Stimulated activated naive B cell treated with anti-CD40 and anti-IgM and Interleukin-4, amounts not matched to agents 10 μg/mL and 1 μg/mL and 100 μg/mL, for 72 hours (primary cell): ENCODE data around the gene SMARCA4.

Experiments used
- ATAC-seq, 2 donors: fragments of 150-1000 bp; cut with Tn5 transposase; replicated peaks; 2 replicates each; pipeline ENCODE4 v1.10.0; 2021; ENCODE audit warnings: moderate library complexity in 1 of 2
- DNase-seq: peaks from one replicate; pipeline ENCODE4 v3.0.0; 2021
- H3K27ac Mint-ChIP-seq: one replicate; pipeline ENCODE4 v1.8.0; 2022; ENCODE audit warnings: mild to moderate bottlenecking, mixed read lengths
- H3K27me3 Mint-ChIP-seq, 2 donors: one replicate each; pipeline ENCODE4 v1.8.0; 2022; ENCODE audit warnings: mixed read lengths in 2 of 2
- H3K36me3 Mint-ChIP-seq, 2 donors: one replicate each; pipeline ENCODE4 v1.8.0; 2022; ENCODE audit warnings: mixed read lengths in 2 of 2, mild to moderate bottlenecking in 1 of 2
- H3K4me1 Mint-ChIP-seq, 2 donors: one replicate each; pipeline ENCODE4 v1.8.0; 2022; ENCODE audit warnings: mixed read lengths in 2 of 2, mild to moderate bottlenecking in 1 of 2
- H3K4me3 Mint-ChIP-seq, 2 donors: one replicate each; pipeline ENCODE4 v1.8.0; 2022; ENCODE audit warnings: mild to moderate bottlenecking in 2 of 2, mixed read lengths in 2 of 2, moderate library complexity in 1 of 2
- H3K9me3 Mint-ChIP-seq, 2 donors: one replicate each; pipeline ENCODE4 v1.8.0; 2022; ENCODE audit warnings: mixed read lengths in 2 of 2, mild to moderate bottlenecking in 1 of 2

The SMARCA4 gene

DNA sequence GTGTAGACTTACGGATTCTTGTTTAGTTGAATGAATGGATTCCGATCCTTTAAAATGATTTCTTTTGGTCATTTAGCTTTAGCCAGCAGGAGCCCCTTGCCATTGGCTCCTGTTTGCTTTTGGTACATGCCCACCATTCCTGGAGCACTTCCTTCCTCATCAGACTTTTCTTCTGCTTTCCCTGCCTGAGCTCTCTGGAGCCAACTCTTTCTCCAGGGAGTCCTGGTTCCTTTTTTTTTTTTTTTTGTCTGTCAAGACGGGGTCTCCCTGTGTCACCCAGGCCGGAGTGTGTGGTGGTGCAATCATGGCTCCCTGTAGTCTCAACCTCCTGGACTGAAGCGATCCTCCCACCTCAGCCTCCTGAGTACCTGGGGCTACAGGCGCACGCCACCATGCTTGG, 37.8 kb downstream of the SMARCA4 start:
- Mint-ChIP-seq H3K4me3 (no peak overlapping the region), H3K27ac (no peak overlapping the region), H3K9me3 (no peaks in the 10 kb centered on the region), H3K36me3 (peaks cover 31 to 51% of the 10 kb centered on the region in 2 donors), H3K27me3 (no peaks in the 10 kb centered on the region), H3K4me1 (peaks cover 0 to 3% of the 10 kb centered on the region in 2 donors)
- ATAC-seq (no peak), DNase-seq (no peak)

DNA sequence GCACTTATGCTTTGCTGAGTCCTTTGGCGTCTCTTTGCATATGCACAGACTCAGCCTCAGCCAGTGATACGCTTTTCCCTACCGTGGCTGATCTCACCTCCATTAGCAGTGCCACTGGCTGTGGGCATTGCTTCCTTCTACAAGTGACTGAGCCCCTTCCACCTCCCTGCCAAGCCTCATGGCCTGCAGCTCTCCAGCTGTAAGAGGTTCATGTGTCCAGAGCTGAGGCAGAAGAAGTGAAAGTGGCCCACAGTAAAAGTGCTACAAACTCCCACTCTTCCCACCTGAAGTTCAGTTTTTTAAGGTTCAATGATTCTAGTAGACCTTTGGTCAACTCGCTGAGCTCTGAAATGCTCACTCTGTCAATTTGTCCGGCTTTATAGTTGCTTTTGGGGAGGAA, 44.7 kb downstream of the SMARCA4 start:
- Mint-ChIP-seq H3K27ac (peak overlapping the region; percentile 81), H3K4me3 (no peak overlapping the region), H3K4me1 (peaks cover 8 to 12% of the 10 kb centered on the region in 2 donors), H3K9me3 (no peaks in the 10 kb centered on the region), H3K36me3 (peaks cover 50 to 60% of the 10 kb centered on the region in 2 donors), H3K27me3 (no peaks in the 10 kb centered on the region)
- no peak for DNase-seq
- peak; percentile 43 to 49 for ATAC-seq

DNA sequence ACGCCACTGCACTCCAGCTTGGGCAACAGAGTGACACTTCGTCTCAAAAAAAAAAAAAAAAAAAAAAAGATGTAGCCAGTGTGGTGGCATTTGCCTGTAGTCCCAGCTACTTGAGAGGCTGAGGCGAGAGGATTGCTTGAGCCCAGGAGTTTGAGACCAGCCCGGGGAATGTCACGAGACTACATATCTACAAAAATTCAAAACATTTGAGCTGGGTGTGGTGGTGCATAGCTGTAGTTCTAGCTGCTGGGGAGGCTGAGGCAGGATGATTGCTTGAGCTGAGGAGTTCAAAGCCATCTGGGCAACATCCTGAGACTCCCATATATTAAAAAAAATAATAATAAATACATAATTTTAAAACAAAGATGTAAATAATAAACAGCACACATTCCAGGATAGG, 46.6 kb downstream of the SMARCA4 start:
- Mint-ChIP-seq H3K27ac (no peak overlapping the region), H3K36me3 (peaks cover 62 to 66% of the 10 kb centered on the region in 2 donors), H3K9me3 (no peaks in the 10 kb centered on the region), H3K4me1 (peaks cover 8 to 12% of the 10 kb centered on the region in 2 donors), H3K27me3 (no peaks in the 10 kb centered on the region), H3K4me3 (no peak overlapping the region)
- no peak for DNase-seq
- ATAC-seq = no peak

DNA sequence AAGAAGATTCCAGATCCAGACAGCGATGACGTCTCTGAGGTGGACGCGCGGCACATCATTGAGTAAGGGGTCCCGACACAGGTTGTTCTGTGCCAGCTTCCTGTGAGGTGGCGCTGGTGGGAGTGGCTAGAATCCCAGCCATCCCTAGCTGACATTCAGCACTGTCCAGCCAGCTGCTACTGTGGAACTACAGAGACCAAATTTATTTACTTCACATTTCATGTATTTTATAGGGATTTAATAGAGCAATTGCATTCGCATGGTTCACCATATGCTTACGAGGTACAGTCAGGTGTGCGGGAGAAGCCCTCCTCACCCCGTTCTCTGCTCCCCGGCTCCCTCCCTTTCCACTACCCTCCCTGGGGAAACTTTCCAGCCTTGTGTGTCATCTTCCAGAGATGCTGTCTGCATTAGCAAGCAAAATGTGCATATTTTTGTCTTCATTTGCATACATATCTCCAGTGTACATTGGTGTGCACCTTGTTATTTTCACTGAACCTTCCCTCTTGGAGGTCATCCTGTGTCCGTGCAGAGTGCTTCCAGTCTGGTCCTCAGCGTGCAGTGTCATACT, 47.2 kb downstream of the SMARCA4 start:
- peaks cover 64 to 68% of the 10 kb centered on the region in 2 donors for H3K36me3 Mint-ChIP-seq
- H3K4me1 Mint-ChIP-seq = peaks cover 8 to 12% of the 10 kb centered on the region in 2 donors
- no peak for ATAC-seq
- DNase-seq = no peak
- H3K27ac Mint-ChIP-seq = peak overlapping the region; percentile 9
- H3K4me3 Mint-ChIP-seq = no peak overlapping the region
- no peaks in the 10 kb centered on the region for H3K9me3 Mint-ChIP-seq
- no peaks in the 10 kb centered on the region for H3K27me3 Mint-ChIP-seq

DNA sequence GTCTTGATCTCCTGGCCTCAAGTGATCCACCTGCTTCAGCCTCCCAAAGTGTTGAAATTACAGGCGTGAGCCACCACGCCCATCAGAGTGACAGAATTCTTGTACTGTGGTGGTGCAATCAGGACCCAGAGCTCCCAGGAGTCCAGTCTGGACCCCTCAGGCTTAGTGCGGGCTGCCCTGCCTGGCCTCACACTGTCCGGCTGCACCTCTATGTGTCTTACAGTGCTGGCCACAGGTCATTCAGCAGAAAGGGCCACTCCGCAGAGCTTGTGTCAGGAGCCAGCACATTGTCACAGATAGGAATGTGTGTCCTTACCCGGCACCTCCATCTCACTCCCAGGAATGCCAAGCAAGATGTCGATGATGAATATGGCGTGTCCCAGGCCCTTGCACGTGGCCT, 49.2 kb downstream of the SMARCA4 start:
- no peak overlapping the region for H3K27ac Mint-ChIP-seq
- H3K9me3 Mint-ChIP-seq = no peaks in the 10 kb centered on the region
- ATAC-seq (no peak), DNase-seq (no peak)
- H3K4me3 Mint-ChIP-seq = no peak overlapping the region
- H3K27me3 Mint-ChIP-seq = no peaks in the 10 kb centered on the region
- H3K4me1 Mint-ChIP-seq = peaks cover 7 to 9% of the 10 kb centered on the region in 2 donors
- peaks cover 65 to 69% of the 10 kb centered on the region in 2 donors for H3K36me3 Mint-ChIP-seq

DNA sequence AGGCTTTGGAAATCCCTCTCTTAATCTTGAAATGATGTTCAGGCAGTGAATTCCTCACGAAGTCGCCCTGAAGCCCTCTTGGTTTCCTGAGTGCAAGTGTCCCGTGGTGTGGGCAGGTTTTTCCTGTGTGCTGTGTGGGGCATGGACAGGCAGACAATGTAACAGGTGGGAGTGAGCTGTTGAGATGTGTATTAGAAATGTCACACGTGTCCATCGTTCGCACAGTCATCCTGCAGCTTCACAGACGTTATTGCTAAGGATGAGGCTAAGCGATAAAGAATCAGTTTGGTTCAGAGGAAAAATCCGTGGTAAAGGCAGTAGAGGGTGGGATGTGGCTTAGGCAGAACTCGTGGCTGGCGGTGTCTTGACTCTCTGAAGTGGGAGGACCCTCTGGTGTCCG, 51.7 kb downstream of the SMARCA4 start:
- peaks cover 71 to 80% of the 10 kb centered on the region in 2 donors for H3K36me3 Mint-ChIP-seq
- H3K27ac Mint-ChIP-seq = no peak overlapping the region
- ATAC-seq (no peak), DNase-seq (no peak)
- H3K27me3 Mint-ChIP-seq = no peaks in the 10 kb centered on the region
- no peaks in the 10 kb centered on the region for H3K4me1 Mint-ChIP-seq
- no peaks in the 10 kb centered on the region for H3K9me3 Mint-ChIP-seq
- no peak overlapping the region for H3K4me3 Mint-ChIP-seq

DNA sequence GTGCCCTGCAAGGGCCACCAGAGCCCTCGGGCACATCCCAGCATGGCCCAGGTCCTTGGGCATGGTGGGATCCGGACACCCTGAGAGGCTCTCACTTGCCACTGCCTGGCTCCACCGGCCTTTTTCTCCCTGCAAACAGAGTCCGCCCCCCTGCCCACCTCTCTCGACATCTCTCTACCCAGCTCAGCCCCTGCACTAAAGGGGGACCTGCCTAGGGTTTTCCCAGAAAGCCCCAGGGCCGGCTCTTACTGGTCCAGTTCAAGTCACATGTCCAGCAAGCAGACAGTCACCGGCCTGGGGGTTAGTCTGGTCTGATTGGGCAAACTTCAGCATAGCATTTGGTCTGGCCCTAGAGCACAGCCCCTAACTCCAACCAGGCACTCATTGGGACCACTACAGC, 52.9 kb downstream of the SMARCA4 start:
- no peak overlapping the region for H3K27ac Mint-ChIP-seq
- DNase-seq = no peak
- H3K36me3 Mint-ChIP-seq = peaks cover 70 to 82% of the 10 kb centered on the region in 2 donors
- H3K4me3 Mint-ChIP-seq = no peak overlapping the region
- H3K4me1 Mint-ChIP-seq = no peaks in the 10 kb centered on the region
- no peak for ATAC-seq
- H3K9me3 Mint-ChIP-seq = no peaks in the 10 kb centered on the region
- no peaks in the 10 kb centered on the region for H3K27me3 Mint-ChIP-seq

DNA sequence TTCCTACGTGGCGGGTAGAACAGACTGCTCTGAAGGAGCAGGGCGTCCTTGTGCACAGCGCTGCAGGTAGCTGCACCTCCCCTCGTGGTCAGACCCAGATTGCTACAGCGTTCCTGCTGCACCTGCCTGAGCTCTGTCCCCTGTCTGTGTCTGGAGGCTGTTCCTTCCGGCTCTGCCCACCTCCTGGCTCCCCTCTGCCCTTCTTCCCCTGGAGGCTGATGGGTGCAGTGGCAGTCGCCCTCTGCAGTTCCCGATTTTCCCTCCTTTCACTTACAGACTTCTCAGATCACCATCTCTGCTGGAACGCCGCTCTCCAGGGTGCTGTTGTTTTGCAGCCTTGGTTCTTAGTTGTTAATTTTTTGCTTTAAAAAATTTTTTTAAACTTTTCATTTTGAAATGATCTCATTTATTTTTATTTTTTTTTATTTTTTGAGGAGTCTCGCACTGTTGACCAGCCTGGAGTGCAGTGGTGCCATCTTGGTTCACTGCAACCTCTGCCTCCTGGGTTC, 53.6 kb downstream of the SMARCA4 start:
- H3K4me1 Mint-ChIP-seq = no peaks in the 10 kb centered on the region
- ATAC-seq (no peak), DNase-seq (no peak)
- H3K9me3 Mint-ChIP-seq = no peaks in the 10 kb centered on the region
- peaks cover 75 to 87% of the 10 kb centered on the region in 2 donors for H3K36me3 Mint-ChIP-seq
- no peaks in the 10 kb centered on the region for H3K27me3 Mint-ChIP-seq
- no peak overlapping the region for H3K27ac Mint-ChIP-seq
- no peak overlapping the region for H3K4me3 Mint-ChIP-seq

DNA sequence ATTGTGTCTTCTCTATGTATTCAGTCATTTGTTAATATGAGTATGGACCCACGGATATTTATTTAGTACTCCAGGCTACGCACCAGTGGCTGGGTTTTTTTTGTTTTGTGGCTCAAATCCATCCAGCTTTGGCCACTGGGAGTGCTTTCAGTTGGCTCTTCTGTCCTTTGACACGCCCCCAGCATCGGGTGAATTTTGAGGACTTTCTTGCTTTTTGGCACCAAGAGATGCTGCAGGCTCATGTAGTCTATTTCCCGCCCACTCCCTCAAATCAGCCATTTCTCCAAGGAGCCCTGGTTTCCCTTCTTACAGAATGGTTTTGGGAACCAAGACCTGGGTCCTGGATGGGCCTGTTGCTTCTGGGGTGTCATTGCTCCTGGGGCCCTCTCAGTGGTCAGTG, 55.8 kb downstream of the SMARCA4 start:
- no peaks in the 10 kb centered on the region for H3K27me3 Mint-ChIP-seq
- H3K27ac Mint-ChIP-seq = no peak overlapping the region
- no peaks in the 10 kb centered on the region for H3K4me1 Mint-ChIP-seq
- no peak overlapping the region for H3K4me3 Mint-ChIP-seq
- H3K36me3 Mint-ChIP-seq = peaks cover 79 to 88% of the 10 kb centered on the region in 2 donors
- DNase-seq = no peak
- no peak for ATAC-seq
- no peaks in the 10 kb centered on the region for H3K9me3 Mint-ChIP-seq

DNA sequence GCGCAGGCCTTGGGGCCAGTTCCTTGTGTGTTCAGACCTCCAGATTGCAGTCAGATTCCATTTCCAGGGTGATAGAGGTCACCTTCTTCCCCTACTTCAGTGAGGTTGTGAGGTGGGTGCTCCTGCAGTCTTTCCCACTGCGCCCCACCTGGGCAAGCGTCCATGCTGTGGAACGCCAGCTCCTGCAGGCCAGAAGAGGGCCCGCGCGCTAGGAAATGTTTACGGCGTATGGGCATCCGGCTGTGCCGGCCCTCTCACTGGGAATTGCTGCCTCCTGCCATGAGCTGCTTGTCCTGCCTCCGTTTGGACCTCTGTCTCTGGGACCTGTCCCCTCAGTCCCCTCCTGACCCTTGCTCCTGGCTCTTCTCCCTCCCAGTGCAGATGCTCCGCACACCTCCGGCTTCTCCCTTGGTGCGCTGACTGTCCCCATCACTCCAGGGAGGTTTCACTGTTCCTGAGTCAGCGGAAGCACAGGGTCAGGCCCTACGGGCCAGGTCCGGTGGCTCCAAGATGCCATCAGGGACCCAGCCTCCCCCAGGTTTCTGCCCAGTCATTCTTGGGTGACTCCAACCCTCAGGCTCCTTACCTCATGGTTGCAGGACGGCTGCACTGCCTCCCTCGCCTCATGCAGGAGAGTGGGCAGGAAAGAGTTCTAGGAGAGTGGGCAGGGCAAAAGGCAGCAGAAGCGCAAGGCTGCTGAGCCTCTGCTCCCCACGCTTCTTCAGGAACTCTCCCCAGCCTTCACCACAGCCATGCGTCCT, 56.6 kb downstream of the SMARCA4 start:
- Mint-ChIP-seq H3K4me1 (no peaks in the 10 kb centered on the region), H3K4me3 (no peak overlapping the region), H3K27ac (no peak overlapping the region), H3K36me3 (peaks cover 83 to 91% of the 10 kb centered on the region in 2 donors), H3K9me3 (no peaks in the 10 kb centered on the region), H3K27me3 (no peaks in the 10 kb centered on the region)
- DNase-seq (no peak), ATAC-seq (no peak)

DNA sequence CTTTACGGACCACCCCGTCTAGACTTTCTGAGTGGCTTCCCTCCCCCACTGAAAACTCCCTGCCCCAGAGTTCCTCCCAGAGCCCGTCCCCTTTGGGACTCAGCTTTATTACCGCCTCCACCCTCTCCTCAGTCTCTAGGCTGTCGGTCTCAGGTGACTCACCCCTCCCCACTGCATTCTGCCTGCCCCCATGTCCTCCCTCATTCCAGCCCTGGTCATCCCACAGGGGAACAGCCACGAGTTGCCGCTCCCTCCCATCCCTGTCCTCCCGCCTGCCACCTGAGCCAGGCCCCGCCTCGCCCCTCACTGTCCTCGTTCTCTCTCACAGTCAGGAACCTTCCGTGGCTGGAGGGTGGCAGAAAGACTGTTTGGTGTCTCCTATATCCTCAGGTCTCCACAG, 57.3 kb downstream of the SMARCA4 start:
- Mint-ChIP-seq H3K9me3 (no peaks in the 10 kb centered on the region), H3K27ac (no peak overlapping the region), H3K27me3 (no peaks in the 10 kb centered on the region), H3K4me1 (no peaks in the 10 kb centered on the region), H3K36me3 (peaks cover 82 to 88% of the 10 kb centered on the region in 2 donors), H3K4me3 (no peak overlapping the region)
- ATAC-seq = no peak
- DNase-seq = no peak

DNA sequence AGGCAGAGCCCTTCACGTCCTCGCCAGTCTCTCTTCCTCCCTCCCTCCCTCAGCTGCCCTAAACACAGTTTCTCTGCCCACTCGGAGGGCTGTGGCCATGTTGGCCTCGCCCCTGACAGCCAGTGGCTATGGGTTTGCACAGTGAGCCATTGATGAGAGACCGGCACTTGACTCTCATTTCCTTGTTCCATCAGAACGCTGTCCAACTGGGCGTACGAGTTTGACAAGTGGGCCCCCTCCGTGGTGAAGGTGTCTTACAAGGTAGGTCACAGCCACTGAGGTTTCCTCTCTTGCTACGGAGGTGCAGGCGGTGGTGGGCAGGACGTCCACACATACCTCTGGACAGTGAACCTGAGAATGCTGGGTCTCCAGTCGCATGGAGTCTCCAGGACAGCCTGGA, 57.9 kb downstream of the SMARCA4 start:
- DNase-seq (no peak), ATAC-seq (no peak)
- H3K36me3 Mint-ChIP-seq = peaks cover 80 to 88% of the 10 kb centered on the region in 2 donors
- no peak overlapping the region for H3K27ac Mint-ChIP-seq
- H3K4me3 Mint-ChIP-seq = no peak overlapping the region
- no peaks in the 10 kb centered on the region for H3K9me3 Mint-ChIP-seq
- no peaks in the 10 kb centered on the region for H3K4me1 Mint-ChIP-seq
- no peaks in the 10 kb centered on the region for H3K27me3 Mint-ChIP-seq

DNA sequence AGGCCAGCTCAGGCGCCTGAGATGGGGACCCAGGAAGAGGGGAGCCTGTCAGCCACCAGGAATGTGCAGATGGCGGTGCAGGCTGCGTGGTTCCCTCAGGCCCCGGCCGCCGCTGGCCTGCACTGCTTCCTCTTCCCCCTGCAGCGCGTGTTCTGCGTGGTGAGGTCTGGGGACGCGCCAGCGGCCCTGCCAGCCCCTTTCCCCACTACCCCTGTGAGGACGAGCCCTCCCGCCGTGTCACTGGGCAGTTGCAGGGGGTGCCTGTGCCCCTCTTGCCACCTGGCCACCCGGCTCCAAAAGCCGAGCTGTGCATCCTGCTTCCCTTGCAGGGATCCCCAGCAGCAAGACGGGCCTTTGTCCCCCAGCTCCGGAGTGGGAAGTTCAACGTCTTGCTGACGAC, 58.4 kb downstream of the SMARCA4 start:
- Mint-ChIP-seq H3K4me3 (no peak overlapping the region), H3K9me3 (no peaks in the 10 kb centered on the region), H3K27me3 (no peaks in the 10 kb centered on the region), H3K36me3 (peaks cover 75 to 86% of the 10 kb centered on the region in 2 donors), H3K4me1 (no peaks in the 10 kb centered on the region), H3K27ac (no peak overlapping the region)
- DNase-seq (no peak), ATAC-seq (no peak)

DNA sequence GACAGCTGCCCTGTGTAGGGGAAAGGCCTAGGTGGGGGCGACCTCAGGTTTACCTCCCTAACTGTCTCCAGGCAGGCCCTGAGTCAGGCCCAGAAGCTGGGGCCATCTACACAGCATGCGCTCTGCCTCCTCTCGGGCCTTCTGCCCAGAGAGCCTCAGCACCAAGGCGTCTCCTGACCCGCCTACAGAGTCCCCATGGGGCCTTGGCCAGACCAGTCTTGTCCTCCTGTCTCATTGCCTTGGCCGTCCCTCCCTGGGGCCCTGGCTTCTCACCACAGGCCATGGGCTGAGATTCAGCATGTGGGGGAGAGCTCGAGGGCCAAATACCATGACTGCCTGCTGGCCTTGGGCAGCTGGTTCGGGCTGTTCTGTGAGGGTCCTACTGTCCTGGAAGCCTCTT, 59.0 kb downstream of the SMARCA4 start:
- ATAC-seq = no peak
- H3K36me3 Mint-ChIP-seq = peaks cover 72 to 83% of the 10 kb centered on the region in 2 donors

DNA sequence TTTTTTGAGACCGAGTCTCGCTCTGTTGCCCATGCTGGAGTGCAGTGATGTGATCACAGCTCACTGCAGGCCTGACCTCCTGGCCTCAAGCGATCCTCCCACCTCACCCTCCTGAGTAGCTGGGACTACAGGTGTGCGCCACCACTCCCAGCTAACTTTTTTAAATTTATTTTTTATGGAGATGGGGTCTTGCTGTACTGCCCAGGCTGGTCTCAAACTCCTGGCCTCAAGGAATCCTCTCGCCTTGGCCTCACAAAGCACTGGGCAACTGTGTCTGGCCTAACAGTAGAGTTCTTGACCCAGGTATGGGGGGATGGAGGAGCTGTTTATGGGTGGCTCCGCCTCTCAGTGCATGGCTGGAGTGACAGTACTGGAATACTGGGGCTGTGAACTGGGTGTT, 59.6 kb downstream of the SMARCA4 start:
- no peaks in the 10 kb centered on the region for H3K9me3 Mint-ChIP-seq
- no peaks in the 10 kb centered on the region for H3K27me3 Mint-ChIP-seq
- no peak for ATAC-seq
- H3K4me3 Mint-ChIP-seq = no peak overlapping the region
- H3K27ac Mint-ChIP-seq = no peak overlapping the region
- peaks cover 72 to 83% of the 10 kb centered on the region in 2 donors for H3K36me3 Mint-ChIP-seq
- no peaks in the 10 kb centered on the region for H3K4me1 Mint-ChIP-seq
- DNase-seq = no peak

More for the DNA sequence above, 59.0 kb downstream of the SMARCA4 start:
- no peaks in the 10 kb centered on the region for H3K4me1 Mint-ChIP-seq
- no peak overlapping the region for H3K4me3 Mint-ChIP-seq
- peak overlapping the region; percentile 17 for H3K27ac Mint-ChIP-seq
- no peaks in the 10 kb centered on the region for H3K27me3 Mint-ChIP-seq
- no peaks in the 10 kb centered on the region for H3K9me3 Mint-ChIP-seq
- DNase-seq = no peak
